ENCODE data around the gene TAAR1. TPM values are rescaled to one million over a fixed set of nuclear protein-coding genes. Genes with fewer than 3 reads are reported as not detected.
A peak's percentile ranks its signal among the peaks of the same experiment; 100 is the strongest.

The TAAR1 gene
- total RNA-seq, 1 experiment from 2014 or later = not detected

DNA sequence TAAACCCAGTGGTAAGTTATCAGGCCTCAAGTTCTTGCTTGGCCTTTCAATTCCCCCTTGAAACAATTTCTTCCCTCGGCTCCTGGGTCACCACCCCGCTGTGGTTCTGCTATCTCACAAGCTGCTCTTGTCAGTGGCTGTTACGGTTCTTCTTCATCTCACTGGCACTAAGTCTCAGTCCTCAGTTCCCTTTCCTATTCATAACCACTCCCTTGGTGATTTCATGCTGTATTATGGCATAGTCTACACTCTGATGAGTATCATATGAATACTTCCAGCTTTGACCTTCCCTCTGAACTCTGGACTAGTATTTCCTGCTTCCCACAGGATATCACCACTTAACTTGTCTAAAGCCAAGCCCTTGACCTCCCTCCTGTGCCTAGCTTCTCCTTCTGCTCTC lies 7.9 kb downstream of the TAAR1 start:
- Mint-ChIP-seq H3K27ac (ENCODE audit: low read depth, unreplicated experiment) (no peak overlapping the region), H3K4me1 (ENCODE audit: insufficient read depth, unreplicated experiment) (no peaks in the 10 kb centered on the region), H3K4me3 (ENCODE audit: unreplicated experiment) (no peak overlapping the region), H3K9me3 (ENCODE audit: unreplicated experiment) (no peaks in the 10 kb centered on the region), H3K36me3 (ENCODE audit: insufficient read depth, unreplicated experiment) (no peaks in the 10 kb centered on the region), H3K27me3 (ENCODE audit: insufficient read depth, unreplicated experiment) (peaks cover 10% of the 10 kb centered on the region)
- no TSS peak for BruUV-seq (replicated peaks)
- ChIA-PET CTCF (interaction anchor here (0.6 to 2.1 kb wide), 6 partner anchors 9 to 148 kb away, joined by 3 to 6 read pairs (median 4); partner anchors contain the start of gene SLC18B1), POLR2A (interaction anchor here (0.6 to 0.8 kb wide), 2 partner anchors 15 to 65 kb away, joined by 3 read pairs; no protein-coding TSS in a partner anchor)
- no peak for DNase-seq (ENCODE audit: unreplicated experiment)
- intact Hi-C loops (cut with micrococcal nuclease) = no loop called here
- TF ChIP-seq, protein P1, sequence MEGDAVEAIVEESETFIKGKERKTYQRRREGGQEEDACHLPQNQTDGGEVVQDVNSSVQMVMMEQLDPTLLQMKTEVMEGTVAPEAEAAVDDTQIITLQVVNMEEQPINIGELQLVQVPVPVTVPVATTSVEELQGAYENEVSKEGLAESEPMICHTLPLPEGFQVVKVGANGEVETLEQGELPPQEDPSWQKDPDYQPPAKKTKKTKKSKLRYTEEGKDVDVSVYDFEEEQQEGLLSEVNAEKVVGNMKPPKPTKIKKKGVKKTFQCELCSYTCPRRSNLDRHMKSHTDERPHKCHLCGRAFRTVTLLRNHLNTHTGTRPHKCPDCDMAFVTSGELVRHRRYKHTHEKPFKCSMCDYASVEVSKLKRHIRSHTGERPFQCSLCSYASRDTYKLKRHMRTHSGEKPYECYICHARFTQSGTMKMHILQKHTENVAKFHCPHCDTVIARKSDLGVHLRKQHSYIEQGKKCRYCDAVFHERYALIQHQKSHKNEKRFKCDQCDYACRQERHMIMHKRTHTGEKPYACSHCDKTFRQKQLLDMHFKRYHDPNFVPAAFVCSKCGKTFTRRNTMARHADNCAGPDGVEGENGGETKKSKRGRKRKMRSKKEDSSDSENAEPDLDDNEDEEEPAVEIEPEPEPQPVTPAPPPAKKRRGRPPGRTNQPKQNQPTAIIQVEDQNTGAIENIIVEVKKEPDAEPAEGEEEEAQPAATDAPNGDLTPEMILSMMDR (IDR thresholded peaks at IDR 0.05; ENCODE audit: unreplicated experiment) = no peak

DNA sequence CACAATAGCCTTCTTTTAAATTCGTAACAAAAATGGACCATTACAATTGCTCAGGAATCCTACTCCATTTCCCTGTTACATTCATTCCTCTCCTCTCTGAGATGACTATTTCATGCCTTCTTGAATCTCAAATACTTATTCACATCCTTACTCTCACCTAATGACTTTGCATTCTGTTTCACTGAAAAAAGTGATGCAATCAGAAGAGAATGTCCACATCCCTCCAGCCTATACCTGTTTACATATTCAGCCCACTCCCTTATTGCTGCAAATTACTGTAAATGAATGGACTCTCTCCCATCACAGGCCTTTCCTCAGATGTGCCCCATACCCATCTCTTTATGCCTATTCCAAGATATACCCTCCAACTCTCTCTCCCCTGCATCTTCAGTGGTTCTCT lies 8.6 kb downstream of the TAAR1 start:
- Mint-ChIP-seq H3K9me3 (ENCODE audit: unreplicated experiment) (no peaks in the 10 kb centered on the region), H3K4me3 (ENCODE audit: unreplicated experiment) (no peak overlapping the region)
- CTCF ChIA-PET = interaction anchor here (0.7 to 2.1 kb wide), 4 partner anchors 18 to 371 kb away, joined by 3 to 5 read pairs (median 3); no protein-coding TSS in a partner anchor

DNA sequence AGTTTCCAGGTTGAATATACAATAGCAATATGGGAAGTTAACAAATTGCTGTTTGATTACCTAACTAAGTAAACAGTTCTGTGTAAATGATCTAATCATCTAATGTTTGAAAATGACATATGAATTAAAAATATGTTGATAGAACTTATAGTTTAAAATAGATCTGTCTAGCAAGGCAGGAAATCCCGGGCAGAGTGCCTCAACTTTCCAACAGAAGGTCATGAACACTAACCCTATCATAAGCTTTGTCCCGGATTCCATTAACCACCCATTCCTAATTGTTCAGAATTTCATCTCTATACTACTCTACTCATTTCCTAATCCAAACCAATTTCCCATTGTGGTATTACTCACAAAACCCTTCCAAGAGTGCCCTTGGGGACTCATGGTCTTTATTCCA lies 10.2 kb downstream of the TAAR1 start:
- no peak for DNase-seq (ENCODE audit: unreplicated experiment)
- H3K4me3 Mint-ChIP-seq (ENCODE audit: unreplicated experiment) = no peak overlapping the region
- H3K36me3 Mint-ChIP-seq (ENCODE audit: insufficient read depth, unreplicated experiment) = no peaks in the 10 kb centered on the region
- TF ChIP-seq, protein P1 (IDR thresholded peaks at IDR 0.05; ENCODE audit: unreplicated experiment) = no peak
- H3K9me3 Mint-ChIP-seq (ENCODE audit: unreplicated experiment) = no peaks in the 10 kb centered on the region
- intact Hi-C loops (cut with micrococcal nuclease) = no loop called here
- BruUV-seq (replicated peaks) = no TSS peak
- no peak overlapping the region for H3K27ac Mint-ChIP-seq (ENCODE audit: low read depth, unreplicated experiment)
- no peaks in the 10 kb centered on the region for H3K27me3 Mint-ChIP-seq (ENCODE audit: insufficient read depth, unreplicated experiment)
- ChIA-PET CTCF (interaction anchor here (0.6 to 0.7 kb wide), 3 partner anchors 56 to 1272 kb away, joined by 3 to 4 read pairs (median 3); no protein-coding TSS in a partner anchor), POLR2A (interaction anchor here (0.8 to 1.9 kb wide), 4 partner anchors 14 to 165 kb away, joined by 3 to 10 read pairs (median 3); partner anchors contain the start of genes RPS12 and STX7)
- no peaks in the 10 kb centered on the region for H3K4me1 Mint-ChIP-seq (ENCODE audit: insufficient read depth, unreplicated experiment)

More for the DNA sequence above, 8.6 kb downstream of the TAAR1 start:
- intact Hi-C loops (cut with micrococcal nuclease) = no loop called here
- H3K27me3 Mint-ChIP-seq (ENCODE audit: insufficient read depth, unreplicated experiment) = peaks cover 4% of the 10 kb centered on the region
- no peaks in the 10 kb centered on the region for H3K4me1 Mint-ChIP-seq (ENCODE audit: insufficient read depth, unreplicated experiment)
- POLR2A ChIA-PET = interaction anchor here (0.6 to 0.8 kb wide), 2 partner anchors 16 to 64 kb away, joined by 3 read pairs; no protein-coding TSS in a partner anchor
- DNase-seq (ENCODE audit: unreplicated experiment) = peak; percentile 26
- BruUV-seq (replicated peaks) = no TSS peak
- H3K36me3 Mint-ChIP-seq (ENCODE audit: insufficient read depth, unreplicated experiment) = no peaks in the 10 kb centered on the region
- H3K27ac Mint-ChIP-seq (ENCODE audit: low read depth, unreplicated experiment) = no peak overlapping the region
- TF ChIP-seq, protein P1 (IDR thresholded peaks at IDR 0.05; ENCODE audit: unreplicated experiment) = no peak

DNA sequence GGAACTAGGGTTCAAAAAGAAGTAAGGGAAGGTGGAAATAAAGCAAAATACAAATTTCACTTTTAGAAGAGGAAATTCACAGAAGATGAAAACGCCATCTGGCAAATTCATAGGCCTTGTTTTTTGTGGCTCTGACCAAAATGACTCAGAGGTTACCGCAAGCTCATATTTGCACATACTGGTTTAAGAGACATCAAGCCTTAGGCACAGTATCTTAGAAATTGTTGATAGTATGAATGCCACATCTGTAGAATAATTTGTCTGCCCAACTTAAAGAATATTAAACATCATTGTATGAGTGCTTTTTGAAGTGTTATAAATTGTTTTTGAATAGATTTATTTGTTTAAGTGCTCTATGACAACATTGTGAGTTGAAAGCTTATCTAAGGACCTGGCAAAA lies 10.6 kb downstream of the TAAR1 start:
- POLR2A ChIA-PET = interaction anchor here (0.8 to 1.9 kb wide), 4 partner anchors 14 to 166 kb away, joined by 3 to 10 read pairs (median 3); partner anchors contain the start of genes RPS12 and STX7
- DNase-seq (ENCODE audit: unreplicated experiment) = peak; percentile 74
- TF ChIP-seq, protein P1 (IDR thresholded peaks at IDR 0.05; ENCODE audit: unreplicated experiment) = no peak
- intact Hi-C loops (cut with micrococcal nuclease) = no loop called here
- Mint-ChIP-seq H3K36me3 (ENCODE audit: insufficient read depth, unreplicated experiment) (no peaks in the 10 kb centered on the region), H3K4me3 (ENCODE audit: unreplicated experiment) (no peak overlapping the region), H3K9me3 (ENCODE audit: unreplicated experiment) (no peaks in the 10 kb centered on the region), H3K27ac (ENCODE audit: low read depth, unreplicated experiment) (no peak overlapping the region), H3K27me3 (ENCODE audit: insufficient read depth, unreplicated experiment) (no peaks in the 10 kb centered on the region), H3K4me1 (ENCODE audit: insufficient read depth, unreplicated experiment) (no peaks in the 10 kb centered on the region)
- BruUV-seq (replicated peaks) = no TSS peak
- CTCF ChIA-PET = no interaction called here
